ENCODE measurements around the gene PLA2G6.
"Not testable (repeated sequence)": the region's sequence is repeated elsewhere in the genome, so short reads cannot be mapped to it uniquely, and the experiment has no call there.

The PLA2G6 gene

GRCh38 chr22:38120359-38121110, 61.1 kb downstream of the PLA2G6 start:
- no peak overlapping the region for H3K4me3 ChIP-seq (ENCODE audit: low read length, poor library complexity, severe bottlenecking)
- H3K9ac ChIP-seq (ENCODE audit: low read depth, low read length, poor library complexity, severe bottlenecking) = no peak overlapping the region
- no peak overlapping the region for H3K4me2 ChIP-seq (ENCODE audit: low read depth, low read length, poor library complexity, severe bottlenecking)
- H3K9me3 ChIP-seq (ENCODE audit: insufficient read depth, low read depth, low read length) = no peaks in the 10 kb centered on the region
- H3F3A ChIP-seq (ENCODE audit: low read depth) = no peaks in the 10 kb centered on the region
- no peak for TF ChIP-seq CTCF (conservative IDR thresholded peaks at IDR 0.05; ENCODE audit: low read length)
- TF ChIP-seq EZH2phosphoT487 (IDR thresholded peaks at IDR 0.05; ENCODE audit: borderline replicate concordance) = no peak
- no peaks in the 10 kb centered on the region for H3K4me1 ChIP-seq (ENCODE audit: insufficient read depth, low read length, poor library complexity, severe bottlenecking)
- H3K79me2 ChIP-seq (ENCODE audit: insufficient read depth, low read length) = no peaks in the 10 kb centered on the region
- no peaks in the 10 kb centered on the region for H4K20me1 ChIP-seq (ENCODE audit: insufficient read depth, low read length, poor library complexity, severe bottlenecking)
- H3K36me3 ChIP-seq (ENCODE audit: insufficient read depth, low read length) = peaks cover 3% of the 10 kb centered on the region; the same call in 1 of the 2 replicates
- H3K27me3 ChIP-seq (ENCODE audit: insufficient read depth, low read length, poor library complexity, severe bottlenecking) = no peaks in the 10 kb centered on the region
- no peaks in the 10 kb centered on the region for H3K9me2 ChIP-seq (replicated peaks; ENCODE audit: low read depth, low read length)
- no peak overlapping the region for H2AFZ ChIP-seq (ENCODE audit: low read length)

GRCh38 chr22:38118747-38119146, 62.9 kb downstream of the PLA2G6 start:
- not testable (repeated sequence) for H2AFZ ChIP-seq (ENCODE audit: low read length); H3F3A ChIP-seq (ENCODE audit: low read depth); H3K9me3 ChIP-seq (ENCODE audit: insufficient read depth, low read depth, low read length); H4K20me1 ChIP-seq (ENCODE audit: insufficient read depth, low read length, poor library complexity, severe bottlenecking); H3K4me1 ChIP-seq (ENCODE audit: insufficient read depth, low read length, poor library complexity, severe bottlenecking); H3K4me3 ChIP-seq (ENCODE audit: low read length, poor library complexity, severe bottlenecking); H3K9me2 ChIP-seq (replicated peaks; ENCODE audit: low read depth, low read length); H3K36me3 ChIP-seq (ENCODE audit: insufficient read depth, low read length); H3K4me2 ChIP-seq (ENCODE audit: low read depth, low read length, poor library complexity, severe bottlenecking); H3K27me3 ChIP-seq (ENCODE audit: insufficient read depth, low read length, poor library complexity, severe bottlenecking); H3K79me2 ChIP-seq (ENCODE audit: insufficient read depth, low read length); H3K9ac ChIP-seq (ENCODE audit: low read depth, low read length, poor library complexity, severe bottlenecking)

GRCh38 chr22:38118182-38118581, 63.4 kb downstream of the PLA2G6 start:
- no peak for TF ChIP-seq EZH2phosphoT487 (IDR thresholded peaks at IDR 0.05; ENCODE audit: borderline replicate concordance)
- no peak for TF ChIP-seq CTCF (conservative IDR thresholded peaks at IDR 0.05; ENCODE audit: low read length)
- H3K9me2 ChIP-seq (replicated peaks; ENCODE audit: low read depth, low read length) = no peaks in the 10 kb centered on the region
- no peaks in the 10 kb centered on the region for H3K27me3 ChIP-seq (ENCODE audit: insufficient read depth, low read length, poor library complexity, severe bottlenecking)
- H3F3A ChIP-seq (ENCODE audit: low read depth) = no peaks in the 10 kb centered on the region
- H3K4me2 ChIP-seq (ENCODE audit: low read depth, low read length, poor library complexity, severe bottlenecking) = no peak overlapping the region
- H4K20me1 ChIP-seq (ENCODE audit: insufficient read depth, low read length, poor library complexity, severe bottlenecking) = no peaks in the 10 kb centered on the region
- no peaks in the 10 kb centered on the region for H3K9me3 ChIP-seq (ENCODE audit: insufficient read depth, low read depth, low read length)
- no peak overlapping the region for H2AFZ ChIP-seq (ENCODE audit: low read length)
- H3K4me3 ChIP-seq (ENCODE audit: low read length, poor library complexity, severe bottlenecking) = no peak overlapping the region
- H3K79me2 ChIP-seq (ENCODE audit: insufficient read depth, low read length) = no peaks in the 10 kb centered on the region
- H3K36me3 ChIP-seq (ENCODE audit: insufficient read depth, low read length) = no peaks in the 10 kb centered on the region
- no peak overlapping the region for H3K9ac ChIP-seq (ENCODE audit: low read depth, low read length, poor library complexity, severe bottlenecking)
- no peaks in the 10 kb centered on the region for H3K4me1 ChIP-seq (ENCODE audit: insufficient read depth, low read length, poor library complexity, severe bottlenecking)

GRCh38 chr22:38117556-38117955, 64.1 kb downstream of the PLA2G6 start:
- not testable (repeated sequence) for H3F3A ChIP-seq (ENCODE audit: low read depth); H3K27me3 ChIP-seq (ENCODE audit: insufficient read depth, low read length, poor library complexity, severe bottlenecking); H3K36me3 ChIP-seq (ENCODE audit: insufficient read depth, low read length); H3K9me2 ChIP-seq (replicated peaks; ENCODE audit: low read depth, low read length); H3K4me2 ChIP-seq (ENCODE audit: low read depth, low read length, poor library complexity, severe bottlenecking); H3K79me2 ChIP-seq (ENCODE audit: insufficient read depth, low read length); H3K9ac ChIP-seq (ENCODE audit: low read depth, low read length, poor library complexity, severe bottlenecking); H3K9me3 ChIP-seq (ENCODE audit: insufficient read depth, low read depth, low read length); H2AFZ ChIP-seq (ENCODE audit: low read length); H3K4me3 ChIP-seq (ENCODE audit: low read length, poor library complexity, severe bottlenecking); H3K4me1 ChIP-seq (ENCODE audit: insufficient read depth, low read length, poor library complexity, severe bottlenecking); H4K20me1 ChIP-seq (ENCODE audit: insufficient read depth, low read length, poor library complexity, severe bottlenecking)

Measured in Loucy (cell line).